BJ (cell line): ENCODE measurements around the gene IL1RL2. TPM values are rescaled to one million over a fixed set of nuclear protein-coding genes. Genes with fewer than 3 reads are reported as not detected.
A peak's percentile ranks its signal among the peaks of the same experiment; 100 is the strongest.

ENCODE experiments used
- CTCF ChIA-PET: fragments of 350-600 bp; formaldehyde crosslinking; extraction: SDS; loops from one replicate; lab custom pipeline; 2021; ENCODE audit warnings: antibody characterized with exemption, inconsistent platforms; lab: Yijun Ruan, JAX
- POLR2A ChIA-PET: fragments of 300-600 bp; sonication (Branson Sonifier 250); formaldehyde crosslinking; extraction: SDS; loops from one replicate; lab custom pipeline; 2021; ENCODE audit warnings: antibody characterized with exemption; lab: Charles Lee
- DNase-seq: peaks from one replicate; pipeline ENCODE4 v3.0.0-alpha.2; 2011; ENCODE audit warnings: low read depth
- H3K27me3 ChIP-seq: 2 replicates; pipeline ENCODE4 v1.6.0; 2011; ENCODE audit warnings: low read length; ENCODE audit not compliant: control insufficient read depth, insufficient read depth
- H3K36me3 ChIP-seq: 2 replicates; pipeline ENCODE4 v1.5.1; 2011; ENCODE audit warnings: low read length; ENCODE audit not compliant: control insufficient read depth, insufficient read depth
- H3K4me3 ChIP-seq: 2 replicates; pipeline ENCODE4 v1.5.1; 2011; ENCODE audit warnings: low read depth, mild to moderate bottlenecking, control low read depth, low read length
- polyA plus RNA-seq: library from polyadenylated mRNA; depleted of rRNA; stranded (reverse); fragments of >200 nt; gene quantifications from 2 replicates; pipeline ENCODE4 v1.2.3, GENCODE V29; 2011
- TF ChIP-seq, protein P1 (sequence below): IDR thresholded peaks from 2 replicates; pipeline ENCODE4 v1.5.1; 2011; ENCODE audit warnings: low read depth, mild to moderate bottlenecking, control low read depth, inconsistent platforms, low read length, moderate library complexity; ENCODE audit not compliant: insufficient read depth

IL1RL2 gene
- polyA plus RNA-seq, 1 experiment, result 0.09 TPM

DNA sequence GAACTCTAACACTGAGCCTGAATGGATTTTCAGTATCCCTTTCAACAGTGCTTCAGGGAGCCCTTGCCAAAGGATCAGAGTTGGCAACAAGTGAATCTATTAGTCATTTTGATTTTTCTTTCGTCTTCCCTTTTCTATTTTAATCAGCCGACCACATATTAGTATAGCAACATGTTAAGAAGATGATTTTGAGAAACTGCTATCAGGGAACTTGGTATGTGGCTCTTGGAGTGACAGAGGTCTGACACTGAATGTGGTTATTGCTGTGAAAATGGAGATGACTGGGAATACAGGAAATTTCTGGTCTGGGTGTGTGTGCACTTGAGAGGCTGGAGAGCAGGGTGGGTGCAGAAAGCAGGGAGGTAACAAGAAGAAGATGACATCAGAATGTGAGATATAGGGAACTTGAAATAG, 95.9 kb downstream of the IL1RL2 start:
- H3K27me3 ChIP-seq, result peaks cover 2% of the 10 kb centered on the region; the same call in 1 of the 2 replicates
- ChIA-PET POLR2A (no interaction called here), CTCF (interaction anchor here (0.9 to 1.1 kb wide), 2 partner anchors 13 to 42 kb away, joined by 3 read pairs; no protein-coding TSS in a partner anchor)
- no peak for DNase-seq
- H3K36me3 ChIP-seq, result no peaks in the 10 kb centered on the region
- TF ChIP-seq, protein P1, sequence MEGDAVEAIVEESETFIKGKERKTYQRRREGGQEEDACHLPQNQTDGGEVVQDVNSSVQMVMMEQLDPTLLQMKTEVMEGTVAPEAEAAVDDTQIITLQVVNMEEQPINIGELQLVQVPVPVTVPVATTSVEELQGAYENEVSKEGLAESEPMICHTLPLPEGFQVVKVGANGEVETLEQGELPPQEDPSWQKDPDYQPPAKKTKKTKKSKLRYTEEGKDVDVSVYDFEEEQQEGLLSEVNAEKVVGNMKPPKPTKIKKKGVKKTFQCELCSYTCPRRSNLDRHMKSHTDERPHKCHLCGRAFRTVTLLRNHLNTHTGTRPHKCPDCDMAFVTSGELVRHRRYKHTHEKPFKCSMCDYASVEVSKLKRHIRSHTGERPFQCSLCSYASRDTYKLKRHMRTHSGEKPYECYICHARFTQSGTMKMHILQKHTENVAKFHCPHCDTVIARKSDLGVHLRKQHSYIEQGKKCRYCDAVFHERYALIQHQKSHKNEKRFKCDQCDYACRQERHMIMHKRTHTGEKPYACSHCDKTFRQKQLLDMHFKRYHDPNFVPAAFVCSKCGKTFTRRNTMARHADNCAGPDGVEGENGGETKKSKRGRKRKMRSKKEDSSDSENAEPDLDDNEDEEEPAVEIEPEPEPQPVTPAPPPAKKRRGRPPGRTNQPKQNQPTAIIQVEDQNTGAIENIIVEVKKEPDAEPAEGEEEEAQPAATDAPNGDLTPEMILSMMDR, result no peak
- H3K4me3 ChIP-seq, result no peak overlapping the region

DNA sequence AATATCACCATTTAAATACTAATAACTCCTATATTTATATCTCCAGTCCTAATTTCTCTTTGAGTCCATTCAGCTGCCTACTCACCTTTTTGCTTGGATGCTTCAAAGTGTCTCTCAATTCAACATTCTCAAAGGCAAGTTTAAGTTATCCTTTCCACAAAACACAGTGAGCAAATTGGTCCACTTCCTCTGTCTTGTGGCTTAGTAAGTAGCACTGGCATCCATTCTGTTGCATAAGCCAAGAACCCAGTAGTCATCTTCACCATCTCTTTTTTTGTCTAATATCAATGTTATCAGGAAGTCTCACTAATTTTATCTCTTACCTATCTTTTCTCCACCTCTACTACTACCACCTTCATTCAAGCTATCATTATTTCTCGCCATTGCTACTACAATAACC, 97.2 kb downstream of the IL1RL2 start:
- TF ChIP-seq, protein P1, result no peak
- no peak for DNase-seq
- ChIA-PET POLR2A (no interaction called here), CTCF (interaction anchor here (1.2 to 1.4 kb wide), 2 partner anchors 11 to 73 kb away, joined by 3 read pairs; no protein-coding TSS in a partner anchor)
- no peaks in the 10 kb centered on the region for H3K36me3 ChIP-seq
- no peak overlapping the region for H3K4me3 ChIP-seq
- H3K27me3 ChIP-seq, result peaks cover 2% of the 10 kb centered on the region; the same call in 1 of the 2 replicates

DNA sequence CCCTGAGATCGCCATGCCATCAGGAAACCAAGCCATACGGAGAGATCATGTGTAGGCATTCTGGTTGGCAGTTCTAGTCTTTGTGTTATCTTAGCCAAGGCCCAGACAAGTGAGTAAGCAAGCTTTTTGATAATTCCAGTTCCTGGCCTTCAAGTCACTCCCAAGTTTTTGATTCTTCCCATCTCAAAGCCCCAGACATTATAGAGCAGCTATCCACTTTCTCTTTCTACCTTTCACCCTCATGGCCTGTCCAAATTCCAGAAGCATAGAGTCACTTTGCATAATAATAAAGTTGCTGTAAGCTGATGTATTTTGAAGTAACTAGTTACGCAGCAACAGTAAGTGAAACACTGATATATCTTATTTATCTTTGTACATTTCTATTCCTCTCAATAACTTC, 97.8 kb downstream of the IL1RL2 start:
- no peak overlapping the region for H3K4me3 ChIP-seq
- H3K27me3 ChIP-seq, result peaks cover 2% of the 10 kb centered on the region; the same call in 1 of the 2 replicates
- CTCF ChIA-PET, result interaction anchor here (1.2 to 1.4 kb wide), 2 partner anchors 10 to 72 kb away, joined by 3 read pairs; no protein-coding TSS in a partner anchor
- no peaks in the 10 kb centered on the region for H3K36me3 ChIP-seq
- DNase-seq, result no peak
- POLR2A ChIA-PET, result no interaction called here
- TF ChIP-seq, protein P1, result no peak

DNA sequence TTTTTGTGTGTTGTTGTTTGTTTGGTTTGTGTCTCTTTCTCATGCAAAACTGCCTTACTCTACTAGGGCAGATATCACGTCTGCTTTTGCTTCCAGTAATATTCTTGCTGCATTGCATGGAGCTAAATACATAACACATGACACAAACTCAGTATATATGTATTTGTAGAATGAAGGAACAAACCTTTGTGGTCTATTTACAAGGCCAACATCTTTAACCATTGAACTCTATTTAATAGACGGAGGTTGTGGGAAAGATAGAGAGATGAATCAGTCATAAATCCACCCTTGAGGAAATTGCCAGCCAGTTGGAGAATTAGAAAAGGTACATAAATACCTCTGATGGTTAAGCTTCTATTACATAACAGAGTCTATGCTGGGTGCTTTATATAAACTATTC, 98.5 kb downstream of the IL1RL2 start:
- ChIA-PET CTCF (interaction anchor here (1.0 kb wide), 1 partner anchor 44 kb away, joined by 4 read pairs; no protein-coding TSS in a partner anchor), POLR2A (no interaction called here)
- DNase-seq, result peak; percentile 15

DNA sequence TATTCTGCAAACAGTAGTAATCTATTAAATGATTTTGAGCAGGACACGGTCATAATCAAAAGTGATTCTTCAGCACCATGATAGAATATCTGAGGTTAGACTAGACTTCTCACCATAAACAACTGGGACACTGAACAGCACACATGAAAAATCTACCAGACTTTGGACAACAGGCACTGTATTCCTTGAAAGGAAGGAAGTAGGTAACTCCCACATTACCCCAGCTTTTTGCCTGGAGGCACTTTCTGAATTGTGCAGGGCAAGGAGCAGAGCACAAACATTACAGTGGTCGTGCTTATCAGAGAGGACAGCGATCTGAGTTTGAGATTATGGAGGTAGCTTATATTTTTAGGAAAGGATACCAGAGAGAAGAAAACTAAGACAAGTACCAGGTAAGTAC, 99.2 kb downstream of the IL1RL2 start:
- no peak for DNase-seq
- no peak overlapping the region for H3K4me3 ChIP-seq
- H3K36me3 ChIP-seq, result no peaks in the 10 kb centered on the region
- POLR2A ChIA-PET, result no interaction called here
- TF ChIP-seq, protein P1, result no peak
- CTCF ChIA-PET, result interaction anchor here (1.0 to 1.4 kb wide), 2 partner anchors 26 to 45 kb away, joined by 4 read pairs; no protein-coding TSS in a partner anchor
- peaks cover under 1% of the 10 kb centered on the region; the same call in 1 of the 2 replicates for H3K27me3 ChIP-seq

More for the DNA sequence above, 98.5 kb downstream of the IL1RL2 start:
- TF ChIP-seq, protein P1, result no peak
- Histone ChIP-seq H3K36me3 (no peaks in the 10 kb centered on the region), H3K4me3 (no peak overlapping the region), H3K27me3 (peaks cover 2% of the 10 kb centered on the region; the same call in 1 of the 2 replicates)
